Dermis blood vessel endothelial cell (primary cell): ENCODE data around the gene SLC52A3. TPM values are rescaled to one million over a fixed set of nuclear protein-coding genes. Genes with fewer than 3 reads are reported as not detected.
A peak's percentile ranks its signal among the peaks of the same experiment; 100 is the strongest.
"Not testable (repeated sequence)": the region's sequence is repeated elsewhere in the genome, so short reads cannot be mapped to it uniquely, and the experiment has no call there.

Experiments used
- DNase-seq: peaks from one replicate; pipeline ENCODE4 v3.0.0; 2010
- total RNA-seq: library from RNA; depleted of rRNA; stranded (reverse); fragments of >200 nt; gene quantifications from 2 replicates; pipeline ENCODE4 v1.2.3, GENCODE V29; 2014

The SLC52A3 gene
- total RNA-seq, result 0.23 TPM in 1 of 2 replicates, not detected in the other

DNA sequence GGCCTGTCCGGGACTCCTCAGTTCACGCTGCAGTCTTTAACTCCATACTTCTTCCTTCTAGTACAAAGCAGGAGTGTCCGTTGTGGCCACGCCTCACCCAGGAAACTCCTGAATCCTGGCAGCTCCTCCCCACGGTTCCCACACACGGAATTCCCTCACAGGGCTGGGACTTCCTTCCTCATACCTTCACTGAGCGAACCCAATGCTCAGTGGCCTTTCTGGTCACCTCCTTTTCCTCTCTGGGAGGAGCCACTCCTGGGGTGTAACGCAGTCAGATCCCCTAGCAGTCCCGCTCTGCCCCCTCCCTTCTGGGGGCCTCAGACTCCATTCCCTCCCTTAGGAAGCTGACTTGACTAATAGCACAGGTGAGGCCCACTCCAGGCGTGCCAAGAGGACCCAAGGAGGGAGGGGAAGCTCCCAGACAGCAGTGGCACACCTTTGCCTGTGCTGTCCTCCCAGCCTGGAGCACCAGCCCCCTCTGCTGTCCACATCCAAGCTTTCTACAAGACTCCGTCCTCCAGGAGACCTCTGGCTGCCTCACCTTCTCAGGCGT, at the start of gene SLC52A3:
Gene SLC52A3, minus strand, starts transcription at position 75 of the 553 bp plus-strand sequence. CDS start 2,726 bp downstream, outside the sequence.
- DNase-seq, result peak; percentile 43

DNA sequence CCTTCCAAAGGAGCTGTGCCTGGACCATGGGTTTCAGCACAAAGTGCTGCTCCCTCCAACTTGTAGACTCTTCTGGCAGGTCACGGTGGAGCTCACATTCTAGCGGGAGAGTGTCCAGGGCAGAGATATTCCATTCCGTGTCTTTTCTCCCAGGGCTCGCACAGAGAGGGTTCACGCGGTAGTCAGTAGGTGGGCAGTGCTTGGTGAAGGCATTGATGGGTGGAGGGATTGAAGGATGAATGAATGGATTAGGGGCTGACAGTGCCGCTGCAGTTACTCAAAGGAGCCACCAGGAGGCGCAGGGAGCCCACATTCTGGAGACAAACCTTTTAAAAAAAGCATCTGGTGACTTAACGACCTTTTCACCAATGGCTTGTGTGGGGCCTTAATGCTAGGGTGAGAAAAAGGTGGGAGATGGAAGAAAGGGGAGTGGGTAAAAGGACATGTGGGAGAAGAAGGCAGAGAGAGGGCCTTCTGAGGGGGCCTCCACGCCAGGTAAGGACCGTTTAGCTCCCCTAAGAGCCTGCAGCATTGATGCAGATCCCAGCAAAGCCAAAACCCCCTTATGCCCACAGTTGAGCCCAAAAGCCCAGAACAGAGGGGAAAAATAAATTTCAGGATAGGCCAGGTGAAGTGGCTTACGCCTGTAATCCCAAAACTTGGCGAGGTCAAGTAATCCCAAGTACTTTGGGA, 47.8 kb upstream of the SLC52A3 start:
- peak; percentile 76 for DNase-seq

DNA sequence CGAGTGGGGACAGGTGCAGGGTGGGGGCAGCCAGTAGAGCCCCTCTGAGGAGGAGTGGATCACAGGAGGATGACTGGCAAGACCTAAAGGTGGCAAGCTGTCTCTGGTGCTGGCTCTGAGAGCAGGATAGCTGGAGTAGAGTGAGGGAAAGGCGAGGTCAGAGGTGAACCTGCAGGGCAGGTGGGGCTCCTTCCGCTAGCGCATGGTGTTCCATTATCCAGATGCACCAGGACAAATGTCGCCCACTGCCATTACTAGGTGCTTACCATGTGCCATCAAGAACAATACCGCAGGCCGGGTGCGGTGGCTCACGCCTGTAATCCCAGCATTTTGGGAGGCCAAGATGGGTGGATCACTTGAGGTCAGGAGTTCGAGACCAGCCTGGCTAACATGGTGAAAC, 46.9 kb upstream of the SLC52A3 start:
- no peak for DNase-seq

DNA sequence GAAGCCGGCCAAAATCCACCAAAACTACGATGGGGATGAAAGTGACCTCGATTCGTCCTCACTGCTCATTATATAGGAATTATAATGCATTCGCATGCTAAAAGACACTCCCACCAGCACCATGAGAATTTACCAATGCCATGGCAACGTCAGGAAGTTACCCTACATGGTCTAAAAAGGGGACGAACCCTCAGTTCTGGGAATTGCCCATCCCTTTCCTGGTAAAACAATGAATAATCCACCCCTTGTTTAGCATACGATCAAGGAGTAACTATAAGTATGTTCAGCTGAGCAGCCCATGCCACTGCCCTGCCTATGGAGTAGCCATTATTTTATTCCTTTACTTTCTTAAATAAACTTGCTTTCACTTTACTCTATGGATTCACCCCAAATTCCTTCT, 45.1 kb upstream of the SLC52A3 start:
- DNase-seq, result peak; percentile 13

DNA sequence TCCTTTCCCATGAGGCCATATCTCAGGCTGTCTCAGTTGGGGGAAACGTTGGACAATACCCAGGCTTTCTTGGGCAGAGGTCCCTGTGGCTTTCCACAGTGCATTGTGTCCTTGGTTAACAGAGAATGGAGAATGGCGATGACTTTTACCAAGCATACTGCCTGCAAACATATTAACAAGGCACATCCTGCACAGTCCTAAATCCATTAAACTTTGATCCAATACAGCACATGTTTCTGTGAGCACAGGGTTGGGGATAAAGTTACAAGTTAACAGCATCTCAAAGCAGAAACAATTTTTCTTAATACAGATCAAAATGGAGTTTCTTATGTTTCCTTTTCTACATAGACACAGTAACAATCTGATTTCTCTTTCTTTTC, 44.1 kb upstream of the SLC52A3 start:
- DNase-seq, result not testable (repeated sequence)

DNA sequence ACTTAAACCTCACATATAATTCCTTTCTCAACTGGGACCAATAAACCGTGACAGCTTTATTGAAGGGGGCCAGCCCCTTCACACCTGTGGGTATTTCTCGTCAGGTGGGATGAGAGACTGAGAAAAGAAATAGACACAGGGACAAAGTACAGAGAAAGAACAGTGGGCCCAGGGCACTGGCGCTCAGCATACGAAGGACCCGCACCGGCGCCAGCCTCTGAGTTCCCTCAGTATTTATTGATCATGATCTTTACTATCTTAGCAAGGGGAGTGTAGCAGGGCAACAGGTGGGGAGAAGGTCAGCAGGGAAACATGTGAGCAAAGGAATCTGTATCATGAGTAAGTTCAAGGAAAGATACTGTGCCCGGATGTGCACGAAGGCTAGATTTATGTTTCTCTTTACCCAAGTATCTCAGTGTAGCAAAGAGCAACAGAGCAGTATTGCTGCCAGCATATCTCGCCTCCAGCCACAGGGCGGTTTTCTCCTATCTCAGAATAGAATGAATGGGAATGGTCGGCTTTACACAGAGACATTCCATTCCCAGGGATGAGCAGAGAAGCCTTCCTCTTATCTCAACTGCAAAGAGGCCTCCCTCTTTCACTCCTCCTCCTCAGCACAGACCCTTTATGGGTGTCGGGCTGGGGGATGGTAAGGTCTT, 43.6 kb upstream of the SLC52A3 start:
- DNase-seq, result not testable (repeated sequence)

DNA sequence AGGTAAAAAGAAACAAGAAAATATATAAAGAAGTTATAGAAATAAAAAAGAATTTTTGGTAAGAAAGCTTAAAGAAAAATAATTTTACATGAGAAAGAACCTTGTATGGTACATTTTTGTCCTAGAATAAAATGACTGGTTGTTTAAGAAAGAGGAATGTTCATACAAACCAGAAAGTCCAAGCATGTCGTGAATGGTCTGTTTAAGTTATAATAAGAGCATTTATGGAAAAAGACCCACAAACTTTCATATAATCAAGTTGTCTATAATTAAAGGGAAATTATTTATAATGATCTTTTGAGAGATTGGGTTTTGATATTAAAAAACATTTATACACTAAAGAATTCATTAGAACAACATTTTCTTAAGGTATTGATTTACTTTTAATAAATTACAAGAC, 37.4 kb upstream of the SLC52A3 start:
- DNase-seq, result peak; percentile 13

DNA sequence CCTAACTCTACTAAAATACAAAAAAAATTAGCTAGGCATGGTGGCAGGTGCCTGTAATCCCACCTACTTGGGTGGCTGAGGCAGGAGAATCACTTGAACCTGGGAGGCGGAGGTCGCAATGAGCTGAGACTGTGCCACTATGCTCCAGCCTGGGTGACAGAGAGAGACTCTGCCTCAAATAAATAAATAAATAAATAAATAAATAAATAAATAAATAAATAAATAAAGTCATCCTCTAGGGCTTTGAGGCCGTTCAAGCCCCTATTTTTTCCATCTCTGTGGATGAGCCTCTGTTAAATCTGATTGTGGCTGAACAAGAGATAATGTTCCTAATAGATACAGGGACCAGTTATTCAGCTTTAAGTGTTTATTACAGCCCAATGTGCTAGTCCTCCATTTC, 33.4 kb upstream of the SLC52A3 start:
- DNase-seq, result no peak

DNA sequence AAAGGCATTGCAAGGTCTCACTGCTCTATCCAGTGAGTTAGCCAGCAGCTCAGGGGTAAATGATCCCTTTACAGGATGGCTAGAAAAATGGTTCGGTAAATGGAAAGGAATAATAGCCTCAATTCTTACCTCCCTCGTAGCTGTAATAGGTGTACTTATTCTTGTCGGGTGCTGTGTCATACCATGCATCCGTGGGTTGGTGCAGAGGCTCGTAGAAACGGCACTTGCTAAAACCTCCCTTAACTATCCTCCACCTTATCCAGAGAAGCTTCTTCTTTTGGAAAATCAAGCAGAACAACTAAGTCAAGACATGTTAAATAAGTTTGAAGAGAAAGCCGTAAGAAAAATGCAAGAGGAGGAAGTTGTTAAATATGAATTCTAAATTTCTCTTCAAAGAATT, 31.7 kb upstream of the SLC52A3 start:
- not testable (repeated sequence) for DNase-seq

DNA sequence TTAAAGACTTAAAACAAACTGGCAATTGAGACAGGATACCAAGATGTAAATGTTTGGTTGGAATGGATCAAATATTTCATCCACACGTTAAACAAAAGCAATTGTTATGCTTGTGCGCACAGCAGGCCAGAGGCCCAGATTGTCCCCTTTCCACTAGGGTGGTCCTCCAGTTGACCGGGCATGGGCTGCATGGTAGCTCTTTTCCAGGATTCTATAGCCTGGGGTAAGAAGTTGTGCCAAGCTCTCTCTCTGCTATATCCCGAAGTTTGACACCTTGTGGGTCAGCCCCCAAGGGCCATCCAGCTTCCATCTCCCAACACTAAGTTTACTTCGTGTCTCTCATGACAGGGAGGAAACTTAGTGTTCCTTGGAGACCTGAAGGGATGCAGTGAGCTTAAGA, 30.4 kb upstream of the SLC52A3 start:
- not testable (repeated sequence) for DNase-seq

DNA sequence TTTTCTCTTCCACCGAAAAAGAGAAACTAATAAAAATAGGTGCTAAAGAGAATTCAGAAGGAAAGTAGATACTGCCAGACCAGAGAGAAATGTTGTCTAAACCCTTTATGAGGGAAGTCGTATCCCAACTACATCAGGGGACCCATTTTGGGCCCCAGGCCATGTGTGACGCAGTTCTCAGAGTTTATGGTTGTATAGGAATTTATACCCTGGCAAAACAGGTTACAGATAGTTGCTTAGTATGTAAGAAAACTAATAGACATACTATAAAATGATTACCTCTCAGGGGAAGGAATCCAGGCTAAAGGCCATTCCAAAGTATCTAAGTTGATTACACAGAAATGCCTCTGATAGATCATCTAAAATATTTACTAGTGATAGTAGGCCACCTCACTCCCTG, 28.6 kb upstream of the SLC52A3 start:
- DNase-seq, result no peak

DNA sequence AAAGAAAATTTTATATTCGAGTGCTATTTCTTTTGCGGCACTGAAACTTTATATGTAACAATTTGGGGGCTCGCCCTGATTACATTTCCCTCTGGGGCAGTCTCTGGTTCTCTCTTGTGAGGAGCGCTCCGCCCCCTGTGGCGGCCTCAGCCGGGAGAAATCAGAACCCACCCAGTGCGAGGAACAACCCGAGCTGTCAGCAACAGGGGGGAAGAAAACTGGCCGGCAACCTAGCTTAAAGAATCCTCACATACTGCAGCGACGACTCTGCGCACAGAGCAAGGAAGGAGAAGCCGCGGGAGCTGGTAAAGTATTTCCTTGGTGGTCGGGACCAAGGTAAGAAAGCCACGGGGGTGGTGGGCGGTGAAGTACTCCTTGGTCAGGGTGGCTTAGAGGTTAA, 23.9 kb upstream of the SLC52A3 start:
- DNase-seq, result no peak

DNA sequence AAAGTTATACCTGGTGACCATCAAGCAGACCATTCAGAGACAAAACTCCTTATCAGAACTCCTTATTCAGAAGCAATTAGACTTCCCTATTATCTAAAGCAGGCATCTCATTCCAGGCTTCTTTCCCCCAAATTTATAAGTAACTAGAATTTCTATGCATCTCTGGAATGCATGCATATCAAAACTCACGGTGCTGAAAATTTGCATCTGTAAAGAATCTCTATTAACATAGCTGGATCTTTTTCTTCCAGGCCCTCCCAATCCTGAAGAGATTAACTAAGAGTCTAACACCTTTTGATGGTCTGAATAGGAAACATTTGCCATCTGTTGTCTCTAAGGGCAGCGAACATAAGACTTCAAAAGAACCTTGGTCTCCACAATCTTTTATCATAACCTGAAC, 22.8 kb upstream of the SLC52A3 start:
- DNase-seq, result no peak

DNA sequence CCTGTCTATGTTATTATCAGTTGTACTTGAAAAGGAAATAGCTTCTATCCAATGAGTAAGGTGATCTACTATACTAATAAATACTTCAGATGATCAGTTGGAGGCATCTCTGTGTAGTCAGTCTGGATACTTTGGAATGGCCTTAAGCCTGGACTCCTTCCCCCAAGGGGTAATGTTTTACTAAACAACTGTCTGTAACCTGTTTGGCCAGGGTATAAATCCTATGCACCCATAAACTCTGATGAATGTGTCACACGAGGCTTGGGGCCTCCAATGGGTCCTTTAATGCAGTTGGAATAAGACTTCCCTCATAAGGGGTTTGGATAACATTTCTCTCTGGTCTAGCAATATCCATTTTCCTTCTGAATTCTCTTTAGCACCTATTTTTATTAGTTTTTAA, 19.5 kb upstream of the SLC52A3 start:
- DNase-seq, result no peak

DNA sequence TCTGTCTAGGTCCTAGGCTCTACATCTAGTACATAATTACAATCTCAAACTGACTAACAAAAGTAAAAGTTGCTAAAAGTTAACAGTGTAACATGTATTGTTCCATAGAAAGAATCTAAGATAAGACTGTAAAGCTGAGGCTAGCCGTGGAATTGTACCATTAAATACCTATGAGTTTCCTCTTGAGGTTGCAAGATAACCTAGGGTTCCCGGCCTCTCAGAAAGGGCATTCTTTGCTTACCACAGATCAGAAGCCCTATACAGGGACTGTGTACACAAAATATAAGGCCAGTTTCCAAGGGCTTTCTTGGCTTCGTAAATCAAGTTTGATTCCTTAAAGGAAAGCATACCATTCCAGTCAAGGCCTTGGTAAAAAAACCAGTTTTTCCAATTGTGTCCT, 11.5 kb upstream of the SLC52A3 start:
- DNase-seq, result no peak

DNA sequence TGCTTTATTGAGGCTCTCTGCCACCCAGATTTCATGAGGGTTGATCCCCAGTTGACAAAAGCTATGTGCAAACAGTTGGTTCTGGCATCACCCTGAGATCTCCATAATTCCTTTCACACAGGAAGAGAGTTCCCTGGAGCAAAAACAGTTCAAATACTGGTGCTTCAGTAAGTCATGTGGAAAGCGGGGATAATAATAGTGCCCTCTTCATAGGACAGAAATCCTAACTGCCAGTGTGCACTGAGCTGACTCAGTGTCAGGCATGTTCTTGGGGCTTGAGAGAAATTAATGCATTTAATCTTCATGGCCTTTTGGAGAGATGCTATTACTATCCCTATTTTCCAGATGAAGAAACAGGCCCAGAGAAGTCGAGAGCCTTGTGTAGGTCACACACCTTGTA, 7.9 kb upstream of the SLC52A3 start:
- no peak for DNase-seq

DNA sequence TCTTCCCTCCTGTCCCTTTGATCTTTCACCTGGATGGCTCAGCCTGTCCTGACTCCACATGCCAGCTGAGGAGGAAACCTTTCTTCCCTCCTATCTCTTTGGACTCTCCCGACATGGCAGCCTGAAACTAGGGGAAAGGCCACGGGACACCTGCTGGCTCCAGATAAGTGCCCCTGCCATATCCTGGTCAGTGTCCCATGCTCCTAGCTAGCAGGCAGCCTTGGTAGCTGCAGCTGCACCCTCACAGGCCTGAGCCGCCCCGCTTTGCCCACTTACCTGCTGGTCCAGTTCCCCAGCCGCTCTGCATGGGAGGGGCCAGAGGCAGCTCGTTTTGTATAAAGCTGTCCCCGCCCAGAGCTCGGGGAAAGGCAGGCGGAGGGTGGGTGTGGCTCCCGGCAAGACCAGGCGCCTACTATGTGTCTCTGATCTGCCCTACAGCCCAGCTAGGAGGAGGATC, 7.4 kb upstream of the SLC52A3 start:
- DNase-seq, result no peak

DNA sequence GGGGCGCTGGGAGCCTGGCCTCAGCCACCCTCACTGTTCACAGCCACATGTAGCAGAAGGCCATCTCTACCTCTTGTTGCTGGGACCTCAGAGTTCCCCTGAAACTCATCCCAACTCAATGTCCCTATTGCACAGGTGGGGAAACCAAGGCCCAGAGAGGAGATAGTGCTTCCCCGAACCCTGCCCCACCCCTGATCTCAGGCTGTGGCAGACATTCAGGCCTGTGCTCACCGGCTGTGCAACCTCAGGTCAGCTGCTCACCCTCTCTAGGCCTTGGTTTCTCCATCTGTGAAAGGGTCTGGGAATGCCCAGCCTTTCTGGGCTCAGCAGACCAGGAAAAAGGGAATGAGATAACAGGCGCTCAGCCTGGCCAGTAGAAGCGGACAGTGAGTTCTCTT, 6.4 kb upstream of the SLC52A3 start:
- no peak for DNase-seq

DNA sequence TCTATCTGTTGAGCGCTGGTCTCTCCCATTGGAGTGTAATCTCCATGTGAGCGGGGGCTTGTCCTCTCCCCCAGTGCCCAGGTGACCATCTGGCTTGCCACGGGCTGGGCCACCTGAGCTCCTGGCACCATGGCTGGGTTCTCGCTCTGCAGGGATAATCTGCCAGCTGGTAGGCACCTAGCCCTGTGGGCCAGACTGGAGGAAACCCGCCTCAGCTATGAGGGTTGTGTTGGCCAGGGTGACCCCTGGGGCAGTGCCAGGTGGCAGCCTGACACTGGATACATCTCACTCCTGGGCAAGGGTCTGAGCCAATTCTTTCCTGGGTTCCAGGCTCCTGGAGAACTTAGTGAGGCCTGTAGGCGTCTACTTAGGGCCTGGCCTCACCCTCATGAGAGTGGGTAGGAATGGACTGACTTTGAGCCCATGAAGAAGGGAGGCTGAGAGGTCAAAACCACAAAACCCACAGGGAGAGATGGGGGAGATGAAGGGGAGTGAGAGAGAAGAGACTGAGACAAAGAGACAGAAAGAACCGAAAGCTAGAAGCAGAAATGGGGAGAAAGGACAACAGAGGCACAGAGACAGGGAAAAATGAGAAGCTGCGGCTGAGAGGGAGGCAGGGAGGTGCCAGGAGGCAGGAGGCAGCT, 5.8 kb upstream of the SLC52A3 start:
- no peak for DNase-seq

DNA sequence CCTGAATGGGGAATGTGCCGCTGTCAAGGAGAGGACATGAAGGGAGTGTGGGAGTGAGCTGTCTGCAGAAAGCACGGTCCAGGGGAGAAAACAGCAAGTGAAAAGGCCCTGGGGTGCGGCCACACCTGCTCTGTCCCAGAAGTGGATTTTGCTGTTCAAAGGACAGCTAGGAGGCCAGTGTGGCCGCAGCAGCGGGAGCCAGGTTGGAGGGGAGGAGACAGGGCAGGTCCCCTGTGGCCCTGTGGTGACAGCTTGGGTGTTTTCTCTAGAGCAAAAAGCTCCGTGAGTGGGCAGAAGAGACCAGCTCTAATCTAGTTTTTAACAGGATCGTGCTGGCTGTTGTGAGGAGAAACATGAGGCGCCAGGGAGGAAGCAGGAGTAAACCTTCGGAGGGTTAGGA, 4.5 kb upstream of the SLC52A3 start:
- DNase-seq, result no peak

DNA sequence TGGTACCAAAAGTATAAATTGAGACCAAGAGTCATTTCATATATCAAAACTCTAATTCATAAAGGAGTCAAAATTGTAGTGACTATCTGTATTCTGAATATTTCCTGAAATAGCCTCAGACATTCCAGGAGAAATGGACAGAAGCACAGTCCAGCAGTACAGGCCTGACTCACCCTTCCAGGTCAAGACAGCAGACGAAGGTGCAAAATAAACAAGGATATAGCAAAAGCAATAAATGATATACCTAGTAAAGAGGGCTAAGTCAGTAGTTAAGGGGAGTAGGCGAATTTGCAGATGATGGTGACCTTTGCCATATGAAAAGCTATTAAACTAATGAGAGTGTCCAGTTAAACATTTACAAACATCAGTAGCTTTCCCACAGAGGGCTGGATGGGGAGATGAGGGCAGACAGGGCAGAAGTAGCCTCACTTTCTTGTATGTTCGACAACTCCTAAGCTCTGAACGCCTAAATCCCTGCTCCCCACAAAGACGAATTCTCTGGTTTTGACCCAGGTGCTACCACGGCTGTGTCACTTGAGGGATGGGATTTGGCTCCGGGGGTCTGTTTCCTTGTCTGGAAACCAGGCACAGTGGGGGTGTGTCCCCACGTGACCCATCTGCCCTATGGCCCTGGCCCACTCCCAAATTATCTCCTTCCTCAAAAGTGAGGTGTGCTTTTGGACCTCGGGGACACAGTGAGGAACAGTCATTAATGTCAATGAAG, 3.6 kb upstream of the SLC52A3 start:
- DNase-seq, result no peak

DNA sequence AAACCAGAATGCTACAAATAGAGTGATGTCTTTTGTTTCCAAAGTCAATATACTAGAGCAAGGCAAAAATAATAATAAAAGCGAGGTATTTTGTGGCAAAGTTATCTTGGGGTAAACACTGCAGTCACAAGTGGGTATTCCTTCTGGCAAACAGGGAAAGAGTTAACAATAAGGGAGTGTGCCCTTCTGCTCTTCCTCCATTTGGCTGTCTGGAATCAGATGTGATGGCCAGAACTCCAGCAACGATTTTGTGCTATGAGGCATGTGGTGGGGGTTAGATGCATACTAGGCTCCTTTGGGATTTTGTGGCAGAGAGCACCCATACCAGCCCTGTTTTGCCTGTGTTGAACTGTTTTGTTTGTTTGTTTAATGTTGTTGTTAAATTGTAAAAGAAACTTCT, 2.4 kb upstream of the SLC52A3 start:
- DNase-seq, result no peak

DNA sequence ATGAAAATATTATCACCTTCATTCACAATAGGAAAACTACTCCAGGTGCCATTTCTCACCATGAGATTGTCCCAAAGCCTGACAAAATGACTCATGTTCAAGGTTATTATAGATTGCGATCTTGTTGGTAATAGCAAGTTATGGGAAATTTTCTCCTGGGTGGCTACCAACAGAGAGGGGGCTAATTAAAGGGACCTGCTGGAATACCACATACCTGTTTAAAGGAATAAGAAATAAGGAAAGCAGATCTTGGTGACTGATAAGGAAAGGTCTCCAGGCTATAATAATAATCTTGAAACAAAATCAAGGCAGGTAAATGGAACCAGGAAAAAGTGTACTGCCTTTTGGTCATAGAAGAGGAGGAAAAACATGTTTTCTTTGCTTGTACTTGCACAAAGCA, 1.4 kb downstream of the SLC52A3 start:
- no peak for DNase-seq
